WERI-Rb-1 (cell line): ENCODE data around the gene PHACTR3.

Experiments
- DNase-seq: peaks from one replicate; pipeline ENCODE4 v3.0.0-alpha.2; 2020
- H3K27ac ChIP-seq: fragments of 250-450 bp; sonication (Bioruptor Pico); 2 replicates; pipeline ENCODE4 v1.5.1; 2020; ENCODE audit warnings: mild to moderate bottlenecking, moderate library complexity
- H3K27me3 ChIP-seq: fragments of 250-450 bp; sonication (Bioruptor Pico); 2 replicates; pipeline ENCODE4 v1.5.1; 2021; ENCODE audit warnings: mild to moderate bottlenecking, low read depth, moderate library complexity; ENCODE audit not compliant: insufficient read depth, severe bottlenecking
- H3K36me3 ChIP-seq: fragments of 250-450 bp; sonication (Bioruptor Pico); 2 replicates; pipeline ENCODE4 v1.5.1; 2020; ENCODE audit warnings: mild to moderate bottlenecking, moderate library complexity
- H3K4me3 ChIP-seq: 2 replicates; pipeline ENCODE4 v1.5.1; 2011; ENCODE audit warnings: low read depth, mild to moderate bottlenecking, control low read depth, low read length
- H3K9me3 ChIP-seq: fragments of 250-450 bp; sonication (Bioruptor Pico); 2 replicates; pipeline ENCODE4 v1.5.1; 2021; ENCODE audit warnings: mild to moderate bottlenecking, moderate library complexity; ENCODE audit not compliant: severe bottlenecking
- CTCF ChIP-seq: IDR thresholded peaks from 2 replicates; pipeline ENCODE4 v1.5.1; 2011; ENCODE audit warnings: low read depth, mild to moderate bottlenecking, control low read depth, inconsistent platforms, low read length

PHACTR3 gene

DNA sequence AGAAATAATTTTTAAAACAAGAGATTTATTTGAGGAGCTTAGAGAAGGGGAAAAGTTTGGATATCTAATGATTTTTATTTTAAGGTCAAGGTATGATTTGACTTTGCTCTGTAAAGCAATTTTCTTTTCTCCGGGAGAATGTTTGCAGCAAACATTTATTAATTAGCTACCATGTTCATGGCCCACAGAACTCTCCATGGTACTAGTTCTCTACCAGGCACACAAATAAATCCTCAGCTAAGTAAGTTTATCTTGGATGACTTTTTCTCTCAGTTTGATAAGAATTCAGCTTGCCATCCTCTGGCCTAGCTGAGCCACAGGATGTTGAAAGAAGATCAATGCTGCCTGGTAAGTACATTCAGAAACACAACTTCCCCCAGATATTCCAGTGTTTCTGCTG lies 94.3 kb downstream of the PHACTR3 start:
- Histone ChIP-seq H3K4me3 (no peak overlapping the region), H3K27me3 (peaks cover 89% of the 10 kb centered on the region), H3K9me3 (no peaks in the 10 kb centered on the region), H3K27ac (no peak overlapping the region), H3K36me3 (no peaks in the 10 kb centered on the region)
- no peak for TF ChIP-seq CTCF
- no peak for DNase-seq

- H3K4me3 ChIP-seq = no peak overlapping the region
- no peaks in the 10 kb centered on the region for H3K9me3 ChIP-seq
- H3K27me3 ChIP-seq = peaks cover 81% of the 10 kb centered on the region
- H3K36me3 ChIP-seq = no peaks in the 10 kb centered on the region
- DNase-seq = no peak
- TF ChIP-seq CTCF = no peak
- H3K27ac ChIP-seq = no peak overlapping the region
Observed at GRCh38 chr20:59701236-59701635, 96.9 kb downstream of the PHACTR3 start.

DNA sequence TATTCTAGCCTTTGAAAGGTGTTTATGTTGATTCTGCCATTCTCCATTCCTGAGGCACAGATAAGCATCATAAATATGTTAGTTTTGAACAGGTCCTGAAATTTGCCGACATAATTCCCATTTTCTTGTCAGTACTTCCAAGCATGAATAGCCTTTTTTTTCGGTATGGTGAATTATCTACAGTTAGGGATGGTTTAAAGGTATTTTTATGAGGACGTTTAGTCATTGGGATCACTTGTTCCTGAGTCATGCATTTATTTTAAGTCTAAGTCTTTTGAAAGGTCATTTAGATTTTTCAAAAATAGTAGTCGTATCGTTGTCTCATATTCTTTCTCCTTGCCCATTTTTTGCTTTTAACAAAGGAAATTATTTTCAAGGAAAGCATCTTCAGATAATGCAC lies 98.7 kb downstream of the PHACTR3 start:
- no peak overlapping the region for H3K27ac ChIP-seq
- no peak for DNase-seq
- no peak for TF ChIP-seq CTCF
- H3K4me3 ChIP-seq = no peak overlapping the region
- H3K36me3 ChIP-seq = no peaks in the 10 kb centered on the region
- no peaks in the 10 kb centered on the region for H3K9me3 ChIP-seq
- H3K27me3 ChIP-seq = peaks cover 77% of the 10 kb centered on the region

DNA sequence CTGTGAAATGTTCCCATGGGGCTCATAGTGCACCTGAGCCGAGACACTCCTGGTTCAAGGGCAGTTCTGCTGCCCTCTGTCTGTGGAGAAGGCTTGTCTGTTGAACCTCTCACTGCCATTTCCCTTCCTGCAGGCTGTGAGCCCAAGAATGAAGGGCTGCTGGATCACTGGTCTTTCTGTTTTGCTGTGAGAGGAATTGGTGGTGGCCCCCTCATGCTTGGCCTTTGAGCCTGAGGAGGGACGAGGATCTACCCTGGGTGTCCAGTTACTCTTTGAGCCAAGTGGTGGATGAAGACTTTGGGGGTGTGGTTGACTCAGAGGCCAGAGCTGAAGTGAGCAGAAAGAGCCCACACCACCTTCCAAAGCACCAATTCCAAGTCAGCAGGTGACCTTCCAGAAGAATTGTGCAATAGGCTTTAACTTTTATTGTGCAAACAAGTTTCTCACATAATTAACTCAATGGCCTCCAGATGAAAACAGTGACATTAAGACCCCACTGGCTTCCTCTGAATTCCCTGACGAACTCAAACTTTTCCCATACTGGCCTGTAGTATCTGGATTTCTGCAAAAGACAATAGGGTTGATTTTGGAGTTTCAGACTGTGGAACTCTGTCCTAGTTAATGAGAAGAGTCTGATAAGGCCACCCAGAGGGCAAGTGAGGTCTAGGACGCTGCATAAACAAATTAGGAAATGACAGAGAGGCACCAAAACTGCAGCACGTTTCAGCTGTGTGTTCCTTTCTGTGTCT lies 101.5 kb downstream of the PHACTR3 start:
- no peaks in the 10 kb centered on the region for H3K9me3 ChIP-seq
- no peak overlapping the region for H3K4me3 ChIP-seq
- peaks cover 71% of the 10 kb centered on the region for H3K27me3 ChIP-seq
- H3K36me3 ChIP-seq = no peaks in the 10 kb centered on the region
- no peak overlapping the region for H3K27ac ChIP-seq
- TF ChIP-seq CTCF = no peak
- DNase-seq = no peak

- H3K9me3 ChIP-seq = no peaks in the 10 kb centered on the region
- DNase-seq = no peak
- H3K27me3 ChIP-seq = peaks cover 71% of the 10 kb centered on the region
- no peak for TF ChIP-seq CTCF
- no peak overlapping the region for H3K27ac ChIP-seq
- no peak overlapping the region for H3K4me3 ChIP-seq
- H3K36me3 ChIP-seq = no peaks in the 10 kb centered on the region
Observed at GRCh38 chr20:59706400-59706693, 102.0 kb downstream of the PHACTR3 start.

GRCh38 chr20:59708326-59708725 lies 104.0 kb downstream of the PHACTR3 start:
- no peak for DNase-seq

More at GRCh38 chr20:59708326-59708725, 104.0 kb downstream of the PHACTR3 start:
- no peak for TF ChIP-seq CTCF
- Histone ChIP-seq H3K36me3 (no peaks in the 10 kb centered on the region), H3K9me3 (peaks cover 5% of the 10 kb centered on the region), H3K4me3 (no peak overlapping the region), H3K27ac (no peak overlapping the region), H3K27me3 (peaks cover 59% of the 10 kb centered on the region)
